HepG2 (cell line): Measurements from ENCODE around the gene RGS14. TPM values are rescaled to one million over a fixed set of nuclear protein-coding genes. Genes with fewer than 3 reads are reported as not detected.

Source experiments
- ATF7 ChIP-seq, 2 experiments: fragments of 450-650 bp in 1 of 2; sonication (generic) in 1 of 2; formaldehyde crosslinking in 1 of 2; IDR thresholded peaks; 2 replicates each; pipeline versions ENCODE4 v1.4.0 to v1.6.1; 2016 to 2020; ENCODE audit warnings: antibody characterized with exemption in 1 of 2, mild to moderate bottlenecking in 1 of 2, missing genetic modification reagents in 1 of 2
- DDIT3 ChIP-seq: sonication (generic); formaldehyde crosslinking; IDR thresholded peaks from 2 replicates; pipeline ENCODE4 v1.4.0; 2020; ENCODE audit warnings: mild to moderate bottlenecking, missing genetic modification reagents
- FUBP1 ChIP-seq: sonication (generic); formaldehyde crosslinking; IDR thresholded peaks from 2 replicates; pipeline ENCODE4 v1.5.1; 2020; ENCODE audit warnings: missing genetic modification reagents, mild to moderate bottlenecking, borderline replicate concordance
- MXD1 ChIP-seq: sonication (generic); formaldehyde crosslinking; IDR thresholded peaks from 2 replicates; pipeline ENCODE4 v1.4.0; 2020; ENCODE audit warnings: mild to moderate bottlenecking, missing genetic modification reagents
- MXD3 ChIP-seq: IDR thresholded peaks from 2 replicates; pipeline ENCODE4 v1.6.1; 2016; ENCODE audit warnings: mild to moderate bottlenecking, missing biosample characterization, missing genetic modification reagents
- ONECUT2 ChIP-seq: sonication (generic); formaldehyde crosslinking; IDR thresholded peaks from 2 replicates; pipeline ENCODE4 v1.4.0; 2020; ENCODE audit warnings: missing genetic modification reagents
- PAWR ChIP-seq: sonication (generic); formaldehyde crosslinking; IDR thresholded peaks from 2 replicates; pipeline ENCODE4 v1.4.0; 2020; ENCODE audit warnings: missing genetic modification reagents, mild to moderate bottlenecking, borderline replicate concordance
- RFXANK ChIP-seq: IDR thresholded peaks from 2 replicates; pipeline ENCODE4 v1.6.1; 2016
- USF2 ChIP-seq, 2 experiments: sonication (generic) in 1 of 2; formaldehyde crosslinking in 1 of 2; IDR thresholded peaks; 2 replicates each; pipeline versions ENCODE4 v1.5.1 to v1.6.1; 2011 to 2020; ENCODE audit warnings: borderline replicate concordance in 1 of 2, low read depth in 1 of 2, low read length in 1 of 2, mild to moderate bottlenecking in 1 of 2, missing genetic modification reagents in 1 of 2, moderate library complexity in 1 of 2
- ZNF3 ChIP-seq: IDR thresholded peaks from 2 replicates; pipeline ENCODE4 v1.7.0; 2017; ENCODE audit warnings: inconsistent platforms
- ZNF530 ChIP-seq: sonication (generic); formaldehyde crosslinking; IDR thresholded peaks from 2 replicates; pipeline ENCODE4 v1.5.0; 2020; ENCODE audit warnings: low read depth, mild to moderate bottlenecking, missing genetic modification reagents
- ZNF574 ChIP-seq: sonication (generic); formaldehyde crosslinking; IDR thresholded peaks from 2 replicates; pipeline ENCODE4 v1.4.0; 2020; ENCODE audit warnings: missing genetic modification reagents
- ZNF639 ChIP-seq: conservative IDR thresholded peaks from 2 replicates; pipeline ENCODE4 v1.6.1; 2018; ENCODE audit warnings: missing genetic modification reagents
- ZNF687 ChIP-seq: sonication (generic); formaldehyde crosslinking; IDR thresholded peaks from 2 replicates; pipeline ENCODE4 v1.5.1; 2020; ENCODE audit warnings: mild to moderate bottlenecking, missing genetic modification reagents, moderate library complexity
- polyA plus RNA-seq, 8 experiments: library from polyadenylated mRNA; depleted of rRNA in 3 of 8; stranded (reverse) in 7 of 8; unstranded in 1 of 8; fragments of >200 nt; fragmentation: Illumina TruSeq in 4 of 8; extraction: Trizol in 4 of 8; gene quantifications; 2 replicates each; pipeline versions ENCODE4 v1.2.1 to v1.2.3, GENCODE V29; 2011 to 2016; ENCODE audit warnings: low read depth in 4 of 8, missing spikeins in 1 of 8, mixed read lengths in 1 of 8; ENCODE audit not compliant: insufficient read depth in 1 of 8
- total RNA-seq, 5 experiments: library from RNA; depleted of rRNA; stranded (reverse); fragments of >200 nt; fragmentation: Illumina TruSeq; extraction: Trizol; gene quantifications; 2 replicates each; pipeline ENCODE4 v1.2.3, GENCODE V29; 2016; ENCODE audit warnings: low read depth in 1 of 5

Gene RGS14
- total and polyA plus RNA-seq, 2 of the 13 experiments (the other 11 are each of a cell fraction or from before 2014, with no cell fraction given): 11.1 to 17.2 TPM

GRCh38 chr5:177325868-177326381 is 31.8 kb upstream of the RGS14 start (continued):
- TF ChIP-seq MXD3 (CRISPR knock-in tag): no peak
- peak; percentile 58; the same call in 1 of the 2 replicates for TF ChIP-seq ONECUT2
- TF ChIP-seq ATF7 (IDR thresholded peaks at IDR 0.05): 0 out of 2 replicates have a peak, but pooled peaks have one; percentile 30
- TF ChIP-seq ATF7 (CRISPR knock-in tag; IDR thresholded peaks at IDR 0.05): no peak; the same call in 1 of the 2 replicates
- no peak for TF ChIP-seq ZNF687 (CRISPR knock-in tag)
- no peak for TF ChIP-seq DDIT3 (CRISPR knock-in tag)
- TF ChIP-seq ZNF639 (CRISPR knock-in tag): no peak
- TF ChIP-seq RFXANK (CRISPR knock-in tag): no peak
- no peak for TF ChIP-seq FUBP1 (CRISPR knock-in tag)
- no peak for TF ChIP-seq USF2 (IDR thresholded peaks at IDR 0.05; ENCODE audit: low read depth, low read length)
- peak; percentile 32; the same call in 1 of the 2 replicates for TF ChIP-seq USF2 (CRISPR knock-in tag; IDR thresholded peaks at IDR 0.05; ENCODE audit: borderline replicate concordance)
- no peak for TF ChIP-seq PAWR (CRISPR knock-in tag)
- no peak for TF ChIP-seq MXD1
- TF ChIP-seq ZNF530 (CRISPR knock-in tag): no peak
- TF ChIP-seq ZNF3 (CRISPR knock-in tag): no peak
- TF ChIP-seq ZNF574 (CRISPR knock-in tag): no peak
